Activated T-cell treated with anti-CD3 and anti-CD28 coated beads, Interleukin-2, amount 50 U/mL, for 4 hours (primary cell): ENCODE data around the gene ZXDC. TPM values are rescaled to one million over a fixed set of nuclear protein-coding genes. Genes with fewer than 3 reads are reported as not detected.

Source experiments
- ATAC-seq, 2 donors: fragments of 200-7000 bp; cut with Tn5 transposase; one replicate each; pipeline ENCODE4 v1.10.0; 2021
- DNase-seq: peaks from one replicate; pipeline ENCODE4 v3.0.0-alpha.2; 2020
- H3K27me3 Mint-ChIP-seq: one replicate; pipeline ENCODE4 v1.8.0; 2021; ENCODE audit warnings: low read depth, mixed read lengths
- H3K36me3 Mint-ChIP-seq: one replicate; pipeline ENCODE4 v1.8.0; 2022; ENCODE audit warnings: mixed read lengths; ENCODE audit not compliant: insufficient read depth
- H3K4me1 Mint-ChIP-seq: one replicate; pipeline ENCODE4 v1.8.0; 2021; ENCODE audit warnings: low read depth, mixed read lengths
- H3K4me3 Mint-ChIP-seq: one replicate; pipeline ENCODE4 v1.8.0; 2021; ENCODE audit warnings: mild to moderate bottlenecking, moderate library complexity, mixed read lengths
- H3K9me3 Mint-ChIP-seq: one replicate; pipeline ENCODE4 v1.8.0; 2021; ENCODE audit warnings: mixed read lengths
- total RNA-seq, 3 donors: library from RNA; stranded (reverse); gene quantifications; one replicate each; pipeline ENCODE4 v1.2.1, GENCODE V29; 2021

Gene ZXDC
- total RNA-seq, 3 donors from 2014 or later, result 24.4 to 25.6 (median 25.6) TPM

DNA sequence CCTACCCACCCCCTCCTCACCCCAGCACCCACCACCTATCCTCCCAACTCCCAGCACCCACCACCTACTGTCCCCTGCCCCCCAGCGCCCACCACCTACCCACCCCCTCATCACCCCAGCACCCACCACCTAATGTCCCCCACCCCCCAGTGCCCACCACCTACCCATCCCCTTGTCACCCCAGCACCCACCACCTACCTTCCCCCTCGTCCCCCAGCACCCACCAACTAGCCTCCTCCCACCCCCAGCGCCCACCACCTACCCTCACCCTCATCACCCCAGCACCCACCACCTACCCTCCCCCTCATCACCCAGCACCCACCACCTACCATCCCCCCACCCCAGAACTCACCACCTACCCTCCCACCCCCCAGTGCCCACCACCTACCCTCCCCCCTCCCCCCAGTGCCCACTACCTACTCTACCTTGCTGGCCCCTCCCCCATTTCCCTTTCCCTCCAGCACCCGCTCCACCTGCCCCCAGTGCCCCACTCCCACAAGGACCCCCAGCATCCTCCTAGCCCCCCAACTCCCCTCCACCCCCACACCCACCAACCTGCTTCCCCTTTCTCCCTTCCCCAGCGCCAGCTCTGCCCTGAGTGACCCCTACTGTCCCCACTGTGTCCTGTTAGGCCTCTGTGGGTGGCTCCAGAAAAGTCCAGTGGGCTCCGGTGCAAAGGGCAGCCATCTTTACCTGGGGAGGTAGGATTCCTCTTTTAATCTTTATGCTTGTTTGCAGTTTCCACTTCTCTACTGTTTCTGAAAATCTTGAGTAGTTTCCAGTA lies 40.7 kb upstream of the ZXDC start:
- no peaks in the 10 kb centered on the region for H3K36me3 Mint-ChIP-seq
- peaks cover 5% of the 10 kb centered on the region for H3K27me3 Mint-ChIP-seq
- H3K4me1 Mint-ChIP-seq, result no peaks in the 10 kb centered on the region
- H3K4me3 Mint-ChIP-seq, result no peak overlapping the region
- no peak for DNase-seq
- no peak for ATAC-seq
- no peaks in the 10 kb centered on the region for H3K9me3 Mint-ChIP-seq

DNA sequence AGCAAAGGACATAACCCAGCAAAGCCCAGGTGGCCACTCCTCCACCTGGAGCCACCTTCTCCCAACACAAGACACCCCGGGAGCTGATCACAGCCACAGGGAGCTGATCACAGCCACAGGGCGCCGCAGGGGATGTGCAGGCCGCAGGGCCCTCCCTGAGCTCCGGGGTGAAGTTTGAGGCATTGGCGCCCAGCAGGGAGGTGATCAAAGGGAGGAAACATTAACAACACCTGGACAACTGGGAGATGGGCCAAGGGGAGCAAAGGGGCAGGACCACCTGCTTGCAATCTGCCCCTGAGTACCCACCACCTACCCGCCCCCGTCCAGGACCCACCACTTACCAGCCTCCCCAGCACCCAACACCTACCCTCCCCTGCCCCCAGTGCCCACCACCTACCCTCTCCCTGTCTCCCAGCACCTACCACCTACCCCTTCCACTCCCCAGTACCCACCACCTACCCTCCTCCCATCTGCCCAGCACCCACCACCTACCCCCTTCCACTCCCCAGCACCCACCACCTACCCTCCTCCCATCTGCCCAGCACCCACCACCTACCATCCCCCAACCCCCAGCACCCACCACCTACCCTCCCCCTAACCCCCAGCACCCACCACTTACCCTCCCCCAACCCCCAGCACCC lies 39.5 kb upstream of the ZXDC start:
- DNase-seq, result no peak
- H3K36me3 Mint-ChIP-seq, result no peaks in the 10 kb centered on the region
- no peak for ATAC-seq
- H3K9me3 Mint-ChIP-seq, result no peaks in the 10 kb centered on the region
- H3K4me3 Mint-ChIP-seq, result no peak overlapping the region
- H3K27me3 Mint-ChIP-seq, result peaks cover 5% of the 10 kb centered on the region
- no peaks in the 10 kb centered on the region for H3K4me1 Mint-ChIP-seq

DNA sequence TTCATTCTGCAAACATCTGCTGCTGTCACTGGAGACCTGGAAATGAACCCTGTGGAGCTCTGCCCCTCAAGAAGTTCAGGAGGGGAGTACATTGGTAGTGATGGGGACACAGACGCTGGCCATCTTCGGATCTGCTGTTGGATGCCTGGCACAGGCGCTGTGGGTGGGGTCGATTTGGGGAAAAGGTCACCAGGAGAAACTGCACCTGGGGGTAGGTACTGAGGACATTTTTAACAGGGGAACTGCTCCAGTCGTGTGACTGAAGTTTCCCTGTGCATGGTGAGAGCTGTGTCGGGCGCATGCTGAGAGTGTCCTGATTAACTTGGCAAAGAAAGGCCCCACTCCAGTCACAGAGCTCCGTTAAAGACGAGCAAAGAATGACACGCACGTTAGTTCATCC lies 38.5 kb upstream of the ZXDC start:
- Mint-ChIP-seq H3K9me3 (no peaks in the 10 kb centered on the region), H3K4me1 (no peaks in the 10 kb centered on the region), H3K36me3 (no peaks in the 10 kb centered on the region), H3K4me3 (no peak overlapping the region), H3K27me3 (peaks cover 5% of the 10 kb centered on the region)
- ATAC-seq (no peak), DNase-seq (no peak)

DNA sequence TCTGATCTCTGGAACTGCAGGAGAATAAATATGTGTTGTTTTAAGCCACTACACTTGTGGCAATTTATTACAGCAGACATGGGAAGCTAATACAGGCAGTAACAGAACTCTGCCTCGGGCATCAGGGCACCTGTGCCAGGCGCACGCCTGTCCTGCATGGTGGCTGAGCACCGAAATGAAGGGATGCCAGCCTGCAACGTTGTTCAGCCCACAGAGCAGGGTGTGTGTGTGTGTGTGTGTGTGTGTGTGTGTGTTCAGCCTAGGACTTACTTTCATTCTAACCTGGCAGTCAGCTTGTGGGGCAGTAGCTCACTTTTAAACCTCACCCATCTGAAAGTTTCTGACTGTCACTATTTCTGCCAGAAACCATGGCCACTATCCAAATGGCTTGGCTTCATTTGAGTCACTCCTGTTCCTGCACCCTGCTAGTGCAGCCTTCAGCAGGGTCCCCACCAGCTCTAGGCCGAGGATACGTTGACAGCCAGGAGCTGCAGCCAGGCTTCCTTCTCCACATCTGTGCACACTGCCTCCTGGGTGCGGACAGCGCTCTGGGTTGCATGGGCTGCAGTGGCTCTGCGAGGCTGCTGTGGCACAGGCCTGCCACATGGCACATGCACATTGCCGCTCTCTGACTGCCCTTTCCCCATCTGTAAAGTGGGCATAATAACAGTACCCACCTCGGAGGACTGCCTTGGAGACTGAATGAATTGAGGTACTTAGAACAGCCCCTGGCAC lies 37.4 kb upstream of the ZXDC start:
- Mint-ChIP-seq H3K4me3 (no peak overlapping the region), H3K9me3 (no peaks in the 10 kb centered on the region), H3K27me3 (peaks cover 5% of the 10 kb centered on the region), H3K36me3 (no peaks in the 10 kb centered on the region), H3K4me1 (no peaks in the 10 kb centered on the region)
- DNase-seq (no peak), ATAC-seq (no peak)

- no peak for DNase-seq
- peaks cover 4% of the 10 kb centered on the region for H3K27me3 Mint-ChIP-seq
- no peak for ATAC-seq
These were observed 36.3 kb upstream of the ZXDC start for GRCh38 chr3:126512026-126512425.

GRCh38 chr3:126511291-126511690 lies 35.6 kb upstream of the ZXDC start:
- Mint-ChIP-seq H3K36me3 (no peaks in the 10 kb centered on the region), H3K4me3 (no peak overlapping the region), H3K9me3 (no peaks in the 10 kb centered on the region), H3K4me1 (no peaks in the 10 kb centered on the region), H3K27me3 (peaks cover under 1% of the 10 kb centered on the region)
- ATAC-seq (no peak), DNase-seq (no peak)

More at GRCh38 chr3:126512026-126512425, 36.3 kb upstream of the ZXDC start:
- Mint-ChIP-seq H3K9me3 (no peaks in the 10 kb centered on the region), H3K4me1 (no peaks in the 10 kb centered on the region), H3K4me3 (no peak overlapping the region), H3K36me3 (no peaks in the 10 kb centered on the region)

DNA sequence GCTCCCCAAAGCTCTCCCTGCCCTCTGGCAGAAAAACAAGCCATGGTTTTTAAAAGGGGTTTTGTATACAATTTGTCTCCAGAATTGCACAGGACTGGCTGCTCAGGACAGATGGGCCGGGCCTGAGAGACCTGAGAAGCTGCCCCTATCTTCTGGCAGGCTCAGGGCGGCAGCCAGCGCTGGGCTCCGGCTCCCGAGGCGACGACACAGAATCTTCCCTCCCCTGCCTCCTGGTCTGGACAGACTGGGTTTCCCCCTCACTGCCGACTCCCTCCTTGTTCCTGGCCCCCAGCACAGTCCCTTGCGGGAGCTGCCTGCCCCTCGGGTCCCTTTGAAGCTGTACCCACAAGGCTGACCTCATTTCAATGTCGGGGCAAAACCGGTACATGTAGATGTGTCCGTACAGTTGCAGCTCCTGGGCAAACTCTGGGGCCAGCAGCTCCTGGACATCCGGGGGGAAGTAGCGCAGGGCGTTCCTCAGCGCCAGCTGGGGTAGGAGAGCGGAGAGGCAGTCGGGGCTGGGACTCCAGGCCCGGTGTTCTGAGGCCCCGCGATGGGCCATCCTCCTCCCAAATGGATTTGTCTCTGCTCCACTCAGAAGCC lies 34.7 kb upstream of the ZXDC start:
- Mint-ChIP-seq H3K36me3 (no peaks in the 10 kb centered on the region), H3K4me3 (no peak overlapping the region), H3K27me3 (peaks cover 2% of the 10 kb centered on the region), H3K4me1 (no peaks in the 10 kb centered on the region), H3K9me3 (no peaks in the 10 kb centered on the region)
- DNase-seq, result no peak
- no peak for ATAC-seq

DNA sequence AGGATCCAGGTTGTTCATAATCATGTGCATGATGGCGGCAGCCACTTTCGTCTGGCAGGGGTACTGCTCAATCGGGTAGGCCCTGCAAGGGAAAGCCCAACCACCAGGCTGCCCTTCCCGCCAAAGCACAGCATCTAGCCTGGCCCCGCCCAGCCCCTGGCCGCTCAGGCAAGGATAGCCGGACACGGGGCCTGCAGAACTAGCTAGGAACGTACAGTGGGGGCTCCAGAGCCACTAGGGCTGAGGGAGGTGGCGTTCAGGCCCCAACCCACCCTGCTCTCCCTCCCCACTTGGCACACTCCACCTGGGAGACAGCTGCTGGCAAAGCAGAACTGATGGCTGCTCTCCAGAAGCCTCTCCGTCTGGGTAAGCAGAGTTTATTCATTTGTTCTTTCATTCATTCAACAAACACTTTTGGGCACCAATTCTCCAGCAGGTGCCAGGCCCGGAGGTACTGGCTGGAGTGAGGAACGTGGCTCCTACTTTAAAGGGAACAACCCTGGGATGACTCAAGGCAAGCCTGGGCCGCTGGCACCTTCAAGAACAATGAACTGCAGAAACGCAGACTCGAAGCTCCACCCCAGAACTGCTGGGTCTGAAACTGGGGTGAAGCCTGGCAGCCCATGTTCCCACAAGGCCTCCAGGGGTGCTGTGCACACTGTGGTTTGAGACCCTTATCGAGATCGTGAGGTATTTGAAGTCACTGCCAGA lies 34.1 kb upstream of the ZXDC start:
- H3K4me3 Mint-ChIP-seq, result no peak overlapping the region
- no peak for DNase-seq

DNA sequence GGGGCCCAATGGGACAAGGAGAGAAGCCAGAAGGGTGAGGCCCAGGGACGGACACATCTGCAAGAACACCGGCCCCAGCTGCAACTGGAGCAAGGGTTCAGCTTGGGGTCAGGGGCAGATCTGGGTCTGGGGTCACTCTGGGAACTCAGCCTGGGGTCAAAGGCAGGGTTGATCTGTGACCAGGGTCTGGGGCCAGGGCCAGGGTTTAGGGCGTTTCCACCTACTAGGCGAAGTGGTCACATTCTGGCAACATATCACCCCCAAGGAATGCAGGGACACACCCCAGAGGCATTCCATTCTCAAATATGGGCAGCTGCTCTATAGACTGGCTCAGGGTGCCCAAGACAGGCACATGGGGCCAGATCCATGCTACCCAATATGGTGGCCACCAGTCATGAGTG lies 32.9 kb upstream of the ZXDC start:
- Mint-ChIP-seq H3K36me3 (no peaks in the 10 kb centered on the region), H3K4me3 (no peak overlapping the region), H3K9me3 (no peaks in the 10 kb centered on the region), H3K27me3 (peaks cover 6% of the 10 kb centered on the region), H3K4me1 (no peaks in the 10 kb centered on the region)
- ATAC-seq (no peak), DNase-seq (no peak)

More for the DNA sequence above, 34.1 kb upstream of the ZXDC start:
- Mint-ChIP-seq H3K36me3 (no peaks in the 10 kb centered on the region), H3K4me1 (no peaks in the 10 kb centered on the region), H3K9me3 (no peaks in the 10 kb centered on the region), H3K27me3 (peaks cover 6% of the 10 kb centered on the region)
- ATAC-seq, result no peak

DNA sequence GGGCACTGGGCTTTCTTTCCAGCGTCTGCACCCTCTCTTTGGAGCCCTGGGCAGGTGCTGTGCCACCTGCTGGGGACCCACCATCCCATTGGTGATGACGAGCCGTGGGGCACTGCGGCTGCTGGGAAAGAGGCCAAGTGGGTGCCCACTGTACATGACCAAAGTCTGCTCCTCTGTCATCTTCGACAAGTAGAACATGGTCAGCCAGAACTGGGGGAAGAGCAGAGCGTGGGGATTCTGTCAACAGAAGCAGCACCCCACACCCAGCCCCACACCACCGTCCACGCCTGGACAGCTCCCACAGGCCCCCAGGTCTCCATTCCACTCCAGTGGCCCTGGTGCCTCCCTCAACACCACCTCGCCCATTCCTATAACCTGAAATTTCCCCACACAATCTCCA lies 32.2 kb upstream of the ZXDC start:
- Mint-ChIP-seq H3K36me3 (no peaks in the 10 kb centered on the region), H3K4me3 (no peak overlapping the region), H3K9me3 (no peaks in the 10 kb centered on the region), H3K27me3 (peaks cover 6% of the 10 kb centered on the region), H3K4me1 (no peaks in the 10 kb centered on the region)
- DNase-seq (no peak), ATAC-seq (no peak)

DNA sequence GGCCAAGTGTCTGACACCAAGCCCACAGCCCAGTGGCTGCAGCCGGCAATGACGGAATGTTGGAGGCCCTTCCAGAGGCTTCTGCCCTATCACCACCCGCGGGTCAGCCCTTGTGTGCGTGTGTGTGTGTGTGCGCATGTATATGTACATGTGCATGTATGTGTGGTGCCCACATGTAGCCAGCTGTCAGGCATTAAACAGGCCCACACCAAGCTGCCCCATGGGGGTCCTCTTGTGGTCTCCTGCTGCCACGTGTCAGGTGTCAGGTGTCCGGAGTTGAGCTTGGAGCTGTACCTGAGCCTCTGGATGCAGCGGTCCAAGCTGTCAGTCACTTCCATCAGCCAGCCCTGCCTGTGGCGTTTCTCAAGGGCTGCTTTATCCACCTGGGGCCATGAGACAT lies 28.0 kb upstream of the ZXDC start:
- no peak for ATAC-seq
- Mint-ChIP-seq H3K36me3 (no peaks in the 10 kb centered on the region), H3K27me3 (peaks cover 6% of the 10 kb centered on the region), H3K4me3 (no peak overlapping the region), H3K4me1 (no peaks in the 10 kb centered on the region), H3K9me3 (no peaks in the 10 kb centered on the region)
- no peak for DNase-seq

- no peaks in the 10 kb centered on the region for H3K9me3 Mint-ChIP-seq
- no peak overlapping the region for H3K4me3 Mint-ChIP-seq
- H3K27me3 Mint-ChIP-seq, result peaks cover 6% of the 10 kb centered on the region
- ATAC-seq (no peak), DNase-seq (no peak)
- no peaks in the 10 kb centered on the region for H3K36me3 Mint-ChIP-seq
- no peaks in the 10 kb centered on the region for H3K4me1 Mint-ChIP-seq
These were observed 27.0 kb upstream of the ZXDC start for GRCh38 chr3:126502656-126503055.

- Mint-ChIP-seq H3K36me3 (no peaks in the 10 kb centered on the region), H3K9me3 (no peaks in the 10 kb centered on the region), H3K27me3 (peaks cover 6% of the 10 kb centered on the region), H3K4me3 (no peak overlapping the region), H3K4me1 (no peaks in the 10 kb centered on the region)
- DNase-seq (no peak), ATAC-seq (no peak)
These were observed 26.0 kb upstream of the ZXDC start for GRCh38 chr3:126501736-126502135.

DNA sequence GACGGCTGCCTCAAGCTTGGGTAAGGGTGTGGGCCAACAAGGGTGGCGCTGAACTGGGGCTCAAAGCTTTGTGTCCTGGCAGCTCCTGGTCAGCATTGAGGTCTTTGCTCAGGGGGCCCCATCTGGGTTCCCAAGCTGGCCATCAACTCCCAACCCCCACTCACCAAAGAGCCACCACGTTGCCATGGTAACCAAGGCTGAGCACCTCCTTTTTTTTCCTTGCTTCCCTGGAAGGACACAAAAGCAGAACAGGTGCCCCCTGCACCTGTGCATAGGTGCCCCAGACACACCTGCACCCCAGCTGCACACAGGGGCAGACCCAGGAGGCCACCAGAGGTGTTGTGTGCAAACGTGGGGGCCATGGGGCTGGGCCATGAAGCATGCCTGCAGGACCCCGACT lies 25.4 kb upstream of the ZXDC start:
- Mint-ChIP-seq H3K4me1 (no peaks in the 10 kb centered on the region), H3K9me3 (no peaks in the 10 kb centered on the region), H3K4me3 (no peak overlapping the region), H3K36me3 (no peaks in the 10 kb centered on the region), H3K27me3 (peaks cover 4% of the 10 kb centered on the region)
- DNase-seq, result no peak
- no peak for ATAC-seq
